HG02852 (cell line): ENCODE results near the gene RNU6-9.

Experiments used
- ATAC-seq: cut with Tn5 transposase; IDR thresholded peaks from one replicate; pipeline ENCODE4 v1.9.1; 2021; ENCODE audit warnings: mild to moderate bottlenecking, moderate library complexity; ENCODE audit not compliant: unreplicated experiment

RNU6-9 gene

GRCh38 chr19:931860-932647 is 38.8 kb downstream of the RNU6-9 start:
- ATAC-seq, result no peak

GRCh38 chr19:932648-933552 is 39.6 kb downstream of the RNU6-9 start:
- ATAC-seq, result no peak

- ATAC-seq, result no peak
Measured at GRCh38 chr19:933553-933882, 40.2 kb downstream of the RNU6-9 start.

GRCh38 chr19:934197-934840 is 41.0 kb downstream of the RNU6-9 start:
- ATAC-seq, result no peak

- no peak for ATAC-seq
Measured at GRCh38 chr19:934865-935479, 41.7 kb downstream of the RNU6-9 start.

- ATAC-seq, result no peak
Measured at GRCh38 chr19:936175-936546, 42.9 kb downstream of the RNU6-9 start.

- ATAC-seq, result no peak
Measured at GRCh38 chr19:937259-937694, 44.0 kb downstream of the RNU6-9 start.

- ATAC-seq, result no peak
Measured at GRCh38 chr19:938233-938923, 45.1 kb downstream of the RNU6-9 start.

GRCh38 chr19:939439-939838 is 46.2 kb downstream of the RNU6-9 start:
- ATAC-seq, result no peak

GRCh38 chr19:939922-940321 is 46.6 kb downstream of the RNU6-9 start:
- ATAC-seq, result no peak

GRCh38 chr19:940591-941291 is 47.5 kb downstream of the RNU6-9 start:
- ATAC-seq, result no peak

GRCh38 chr19:941292-942132 is 48.2 kb downstream of the RNU6-9 start:
- ATAC-seq, result no peak

GRCh38 chr19:942133-942645 is 48.9 kb downstream of the RNU6-9 start:
- ATAC-seq, result no peak
